Measurements from ENCODE around the gene SCD.

SCD gene

DNA sequence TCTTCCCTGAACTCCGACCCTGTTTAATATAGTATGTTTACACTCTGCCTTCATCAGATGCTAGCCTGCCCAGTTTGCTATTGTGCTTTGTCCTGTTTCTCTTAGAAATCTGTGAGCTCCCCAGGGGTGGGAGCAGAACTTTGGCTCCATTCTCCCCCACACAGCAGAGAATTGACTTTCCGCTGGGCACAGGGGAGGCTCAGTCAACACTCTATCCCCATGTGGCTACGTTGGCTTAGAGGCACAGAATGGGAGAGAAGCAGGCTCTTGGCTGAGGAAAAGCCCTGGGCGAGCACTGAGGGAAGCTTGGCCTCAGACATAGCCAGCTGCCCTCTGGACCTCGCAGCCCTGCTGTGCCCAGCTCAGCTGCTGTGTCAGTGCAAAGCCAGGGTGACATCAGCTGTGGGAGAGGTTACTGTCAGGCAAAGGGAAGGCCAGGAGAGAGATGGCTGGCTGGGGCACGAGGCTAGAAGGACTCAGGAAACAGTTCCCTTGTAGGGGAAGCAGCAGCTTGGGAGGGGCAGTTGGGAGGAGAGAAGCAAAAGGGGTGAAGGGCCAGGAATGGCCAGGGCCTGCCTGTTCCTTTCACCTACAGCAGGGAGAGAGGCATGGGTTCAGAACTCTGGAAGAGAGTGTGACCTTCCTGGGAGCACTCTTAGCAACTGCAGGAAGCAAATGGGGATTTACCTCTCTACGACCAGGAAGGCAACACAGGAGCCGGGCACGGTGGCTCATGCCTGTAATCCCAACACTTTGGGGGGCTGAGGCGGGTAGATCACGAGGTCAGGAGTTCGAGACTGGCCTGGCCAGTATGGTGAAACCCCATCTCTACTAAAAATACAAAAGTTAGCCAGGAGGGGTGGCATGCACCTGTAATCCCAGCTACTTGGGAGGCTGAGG lies 5.8 kb upstream of the SCD start:
- no peak for DNase-seq (ENCODE audit: low read depth)

DNA sequence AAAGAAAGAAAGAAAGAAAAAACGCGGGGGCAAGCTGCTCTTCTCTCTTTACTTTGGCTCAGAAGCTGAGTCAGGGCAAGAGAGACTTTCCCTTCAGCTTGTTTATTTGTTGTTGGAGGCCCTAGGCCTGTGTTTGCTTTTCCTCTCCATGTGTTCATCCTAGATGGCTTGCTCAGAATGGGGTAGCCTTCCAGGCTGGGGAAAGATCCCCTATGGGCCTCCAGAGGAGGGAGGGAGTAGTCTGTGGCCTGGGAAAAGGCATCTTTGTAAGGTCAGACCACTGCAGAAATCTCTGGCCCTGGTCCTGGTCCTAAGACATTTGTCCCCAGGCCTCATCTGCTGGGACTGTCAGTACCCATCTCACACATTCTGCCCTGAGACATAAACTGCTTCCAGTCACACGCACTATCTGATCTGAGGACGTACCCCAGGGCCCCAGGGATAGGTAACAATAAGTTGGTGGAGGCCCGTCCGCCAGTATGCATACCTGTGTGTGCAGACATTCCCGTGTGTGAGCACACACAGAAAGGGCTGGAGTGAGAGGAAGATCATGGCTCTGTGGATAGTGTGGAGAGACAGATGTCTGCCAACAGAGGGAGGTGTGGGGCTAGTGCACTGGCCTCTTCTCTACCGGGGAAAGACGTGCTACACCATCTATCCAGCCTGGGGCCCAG lies 4.9 kb upstream of the SCD start:
- DNase-seq (ENCODE audit: low read depth), result no peak

DNA sequence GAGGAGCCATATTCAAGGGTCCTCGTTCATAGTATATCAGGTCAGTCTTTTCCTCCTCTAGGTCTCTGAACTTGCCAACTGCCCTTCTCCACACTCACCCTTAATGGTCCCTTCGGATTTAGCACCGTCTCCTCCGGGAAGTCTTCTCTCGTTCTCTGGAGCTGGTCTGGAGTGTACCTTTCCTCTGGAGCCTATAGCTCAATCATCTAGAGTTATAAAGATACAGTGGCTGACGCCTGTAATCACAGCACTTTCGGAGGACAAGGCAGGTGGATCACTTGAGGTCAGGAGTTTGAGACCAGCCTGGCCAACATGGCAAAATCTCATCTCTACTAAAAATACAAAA lies 4.4 kb upstream of the SCD start:
- no peak for DNase-seq (ENCODE audit: low read depth)

DNA sequence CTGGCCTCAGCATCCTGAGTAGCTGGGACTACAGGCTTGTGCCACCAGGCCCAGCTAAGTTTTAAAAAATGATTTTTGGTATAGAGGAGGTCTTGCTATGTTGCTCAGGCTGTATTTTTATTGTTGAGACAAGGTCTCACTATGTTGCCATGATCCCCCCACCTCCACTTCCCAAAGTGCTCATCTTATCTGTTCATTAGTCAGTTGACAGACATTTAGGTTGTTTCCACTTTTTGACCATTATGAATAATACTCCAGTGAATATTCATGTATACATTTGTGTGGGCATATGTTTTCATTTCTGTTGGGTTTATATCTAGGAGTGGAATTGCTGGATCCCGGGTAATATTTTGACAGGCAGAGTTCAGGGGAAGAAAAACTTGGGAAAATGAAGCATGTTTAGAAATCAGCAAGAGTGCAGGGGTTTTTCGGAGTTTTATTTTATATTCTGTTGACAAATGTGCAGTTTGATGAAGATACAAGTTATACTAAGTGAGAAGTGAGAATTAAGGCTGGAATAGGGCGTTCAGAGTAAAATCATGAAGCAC lies 2.7 kb upstream of the SCD start:
- DNase-seq (ENCODE audit: low read depth), result no peak

DNA sequence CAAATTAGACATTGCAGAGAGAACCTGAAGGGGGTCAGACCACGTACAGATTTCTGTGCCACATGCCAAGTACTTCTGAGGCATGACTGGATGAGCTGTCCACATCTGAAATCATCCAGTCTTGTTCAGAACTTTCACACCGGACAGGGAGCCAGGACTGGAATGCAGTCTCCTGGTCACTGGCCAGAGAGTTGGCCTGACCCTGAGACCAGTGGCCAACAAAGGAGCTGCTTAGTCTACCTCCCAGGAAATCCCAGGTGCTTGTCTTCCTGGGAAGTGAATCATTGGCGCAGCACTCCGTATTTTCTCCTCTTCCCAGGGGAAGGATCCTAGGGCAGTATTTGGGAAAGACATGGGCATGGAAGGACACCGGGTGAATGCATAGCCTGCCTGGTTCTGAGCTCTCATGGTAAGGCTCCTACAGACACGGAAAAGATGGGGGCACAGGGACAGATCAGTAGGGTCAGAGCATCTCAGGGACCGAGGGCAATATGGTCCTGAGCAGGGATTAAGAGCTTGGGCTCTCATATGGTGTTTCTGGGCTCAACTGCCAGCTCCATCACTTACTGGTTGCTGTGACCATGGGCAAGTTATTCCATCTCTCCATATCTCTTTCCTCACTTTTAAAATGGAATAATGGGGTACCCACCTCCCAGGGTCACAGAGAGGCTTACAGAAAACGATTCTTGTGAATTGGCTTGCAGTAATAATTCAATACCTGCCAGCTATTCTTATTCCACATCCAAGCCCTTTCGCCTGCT lies 1.3 kb upstream of the SCD start:
- no peak for DNase-seq (ENCODE audit: low read depth)

DNA sequence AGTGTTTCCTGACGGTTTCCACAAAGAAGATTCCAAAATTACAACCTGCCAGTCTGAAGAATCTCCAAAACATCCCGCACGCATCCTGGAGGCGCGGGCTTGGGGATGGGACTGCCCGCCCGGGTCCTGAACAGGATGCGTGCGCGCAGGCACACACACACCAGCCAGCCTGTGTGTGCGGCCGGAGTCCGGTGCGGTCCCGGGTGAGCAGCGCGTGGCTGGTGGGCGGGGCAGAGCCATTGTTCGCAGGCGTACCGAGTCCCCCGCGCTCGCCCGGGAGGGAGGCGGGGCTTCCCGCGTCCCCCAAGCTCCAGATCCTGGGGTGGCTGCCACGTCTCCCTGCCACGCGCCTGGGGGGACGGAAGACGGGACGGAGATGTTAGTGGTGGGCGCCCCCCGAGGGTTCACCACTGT lies 675 bp upstream of the SCD start:
- DNase-seq (ENCODE audit: low read depth), result no peak

- no peak for DNase-seq (ENCODE audit: low read depth)
These were observed 649 bp downstream of the SCD start for GRCh38 chr10:100347568-100348195.

GRCh38 chr10:100348389-100348927 lies 1.4 kb downstream of the SCD start:
- DNase-seq (ENCODE audit: low read depth), result no peak

GRCh38 chr10:100349087-100349486 lies 2.1 kb downstream of the SCD start:
- no peak for DNase-seq (ENCODE audit: low read depth)

DNA sequence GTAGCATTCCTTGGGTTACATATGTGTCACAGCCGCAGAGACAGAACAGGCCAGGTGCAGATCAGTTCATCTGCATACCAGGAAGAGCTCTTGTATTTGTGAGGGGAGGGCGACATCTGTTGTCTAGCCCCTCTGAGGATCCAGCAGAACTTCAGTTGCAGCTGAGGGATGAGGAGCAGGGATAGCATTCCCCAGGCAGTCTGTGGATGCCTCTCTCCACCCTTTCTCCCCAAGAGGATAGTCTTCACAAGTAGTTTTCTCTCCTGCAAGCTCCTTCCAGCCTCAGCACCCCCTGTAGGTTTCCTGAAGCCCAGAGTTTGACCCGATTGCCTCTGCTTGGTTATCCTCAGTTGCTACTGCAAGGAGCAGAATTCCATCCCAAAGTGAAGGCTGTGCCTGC lies 2.6 kb downstream of the SCD start:
- DNase-seq (ENCODE audit: low read depth), result no peak

- DNase-seq (ENCODE audit: low read depth), result no peak
These were observed 4.0 kb downstream of the SCD start for GRCh38 chr10:100350914-100351485.

DNA sequence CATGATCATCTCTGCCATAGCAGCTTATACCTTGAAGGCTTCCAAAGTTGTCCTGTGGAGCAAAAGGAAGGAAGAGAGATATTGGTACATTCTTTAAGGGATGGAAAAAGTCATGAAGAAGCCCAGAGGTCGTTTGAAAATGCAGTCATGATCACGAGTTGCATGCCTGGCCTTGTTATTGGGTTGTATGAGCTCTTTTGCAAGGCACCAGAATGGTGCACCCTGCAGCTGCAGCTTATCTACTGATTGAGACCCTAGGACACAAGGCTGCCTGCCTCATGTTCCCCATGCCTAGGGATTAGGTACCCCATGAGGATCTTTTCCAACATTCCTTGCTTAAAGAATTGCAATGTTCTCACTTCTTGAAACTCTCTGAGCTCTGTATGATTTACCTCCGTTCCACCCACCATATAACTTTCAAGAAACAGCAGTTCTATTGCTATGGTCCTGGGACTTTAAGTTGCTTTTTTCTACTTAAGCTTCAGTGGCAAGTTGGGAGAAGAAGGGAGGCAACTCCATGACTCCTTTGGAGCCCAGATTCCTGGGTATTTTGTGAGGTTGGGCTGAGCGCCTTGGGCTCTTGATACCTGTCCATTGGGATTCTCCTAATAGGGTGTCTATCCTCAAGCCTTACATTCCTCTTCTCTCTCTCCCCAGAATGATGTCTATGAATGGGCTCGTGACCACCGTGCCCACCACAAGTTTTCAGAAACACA lies 6.9 kb downstream of the SCD start:
- no peak for DNase-seq (ENCODE audit: low read depth)

DNA sequence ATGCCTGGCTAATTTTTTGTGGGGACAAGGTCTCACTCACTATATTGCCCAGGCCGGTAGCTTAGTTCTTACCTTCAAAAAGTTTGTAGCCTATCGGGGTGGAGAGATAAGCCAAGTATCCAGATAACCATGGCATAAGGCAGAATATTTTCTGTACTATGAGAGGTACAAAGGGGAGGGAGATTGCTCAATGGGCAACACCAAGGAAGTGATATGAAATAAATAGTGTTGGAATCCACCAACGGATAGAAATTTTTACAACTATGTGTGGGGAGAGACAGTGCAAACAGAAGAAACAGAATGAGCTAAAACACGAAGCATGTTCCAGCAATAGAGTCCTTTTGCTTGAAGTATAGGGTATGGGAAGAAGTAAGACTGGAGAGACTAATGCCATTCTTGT lies 8.1 kb downstream of the SCD start:
- no peak for DNase-seq (ENCODE audit: low read depth)

GRCh38 chr10:100356067-100357017 lies 9.3 kb downstream of the SCD start:
- DNase-seq (ENCODE audit: low read depth), result no peak

- no peak for DNase-seq (ENCODE audit: low read depth)
These were observed 10.2 kb downstream of the SCD start for GRCh38 chr10:100357059-100357858.

DNA sequence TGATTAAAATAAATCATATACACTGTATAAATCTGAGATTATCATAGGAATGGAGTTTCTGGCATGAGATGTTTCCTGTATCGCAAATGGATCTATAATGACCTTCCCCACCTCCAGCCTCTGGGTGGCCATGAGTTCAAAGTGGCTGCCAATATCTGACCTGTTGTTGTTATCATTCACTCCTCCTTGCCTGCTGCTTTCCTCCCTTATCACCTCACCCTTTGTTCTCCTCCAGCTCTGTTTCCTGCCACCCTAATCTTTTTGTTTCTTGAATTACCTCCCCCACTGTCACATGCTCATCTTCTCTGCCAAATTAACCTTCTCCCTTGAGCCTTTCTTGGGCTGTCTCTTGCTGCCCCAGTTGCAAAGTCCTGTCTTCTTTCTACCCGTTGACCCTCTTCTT lies 12.0 kb downstream of the SCD start:
- DNase-seq (ENCODE audit: low read depth), result no peak

DNA sequence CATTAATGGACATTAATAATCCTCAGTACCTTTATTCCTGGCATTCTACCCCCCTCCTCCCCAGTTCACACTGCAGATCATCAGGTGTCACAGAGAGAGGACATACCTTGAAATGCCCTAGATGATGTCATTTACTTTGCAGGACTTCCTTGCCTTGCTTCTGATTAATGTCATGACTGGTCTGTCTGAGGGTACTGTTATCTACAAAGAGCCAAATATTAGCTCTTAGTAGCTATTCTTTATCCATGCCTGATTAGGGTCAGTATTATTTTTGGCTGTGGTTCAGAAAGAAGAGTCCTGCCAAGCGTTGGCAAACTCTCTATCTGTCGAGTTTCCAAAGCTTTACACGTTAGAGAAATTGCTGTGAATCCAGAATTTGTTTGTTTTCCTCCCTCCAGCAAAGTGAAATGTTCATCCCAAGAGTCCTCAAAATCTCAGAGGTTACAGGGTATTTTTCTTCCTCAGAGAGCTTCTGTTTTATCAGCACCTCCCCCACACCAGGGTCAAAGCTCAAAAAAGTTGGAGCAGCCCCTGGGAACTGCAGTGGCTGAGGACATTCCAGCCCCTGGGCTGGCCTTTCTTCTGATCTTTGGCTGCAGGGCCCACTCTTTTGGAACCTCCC lies 12.6 kb downstream of the SCD start:
- no peak for DNase-seq (ENCODE audit: low read depth)

DNA sequence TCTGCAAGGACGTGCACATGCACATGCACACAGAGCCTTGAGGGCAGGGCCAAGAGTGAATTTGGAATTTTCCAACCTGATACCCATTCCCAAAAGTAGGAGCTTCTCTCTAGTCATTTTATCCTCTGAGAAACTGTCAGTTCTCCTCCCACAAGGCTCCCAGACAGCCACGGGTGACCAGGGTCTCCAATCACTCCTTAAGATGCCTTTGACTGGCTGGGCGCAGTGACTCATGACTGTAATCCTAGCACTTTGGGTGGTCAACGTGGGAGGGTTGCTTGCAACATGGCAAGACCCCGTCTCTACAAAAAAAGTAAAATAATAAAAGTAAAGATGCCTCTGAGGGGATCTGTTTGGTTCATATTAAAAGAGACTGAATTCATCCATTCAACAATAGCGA lies 13.2 kb downstream of the SCD start:
- DNase-seq (ENCODE audit: low read depth), result no peak
